ENCODE data around the gene TSHZ2. TPM values are rescaled to one million over a fixed set of nuclear protein-coding genes. Genes with fewer than 3 reads are reported as not detected.

The TSHZ2 gene
- total and polyA plus RNA-seq, 2 donors (not counting 1 experiment from before 2014, with no cell fraction given) = 1.00 to 5.7 TPM

DNA sequence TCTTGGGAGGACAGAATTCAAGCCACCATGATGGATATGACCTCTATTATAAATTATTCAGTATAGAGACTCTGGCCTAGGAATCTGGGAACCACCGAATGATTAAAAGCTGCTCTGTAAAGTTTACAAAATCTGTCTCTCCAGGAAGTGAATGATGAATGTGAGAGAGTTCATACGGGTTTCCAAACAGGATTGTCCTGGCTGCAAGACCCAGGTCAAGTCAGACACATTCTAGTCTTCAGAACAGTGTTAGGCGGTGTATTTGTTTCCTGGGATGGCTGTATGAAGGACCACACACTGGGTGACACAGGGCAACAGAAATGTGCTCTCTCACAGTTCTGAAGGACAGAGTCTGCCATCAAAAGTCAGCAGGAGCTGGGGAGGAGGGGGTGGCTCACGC, 399.1 kb downstream of the TSHZ2 start:
- Histone ChIP-seq H2AFZ (ENCODE audit: insufficient read depth, low read depth, low read length, poor library complexity, severe bottlenecking) (no peak overlapping the region), H3K27me3 (replicated peaks in 1 of 4; ENCODE audit: control extremely low read depth in 1 of 4, control insufficient read depth in 3 of 4, insufficient read depth in 4 of 4, low read length in 3 of 4) (no peaks in the 10 kb centered on the region), H3K79me2 (ENCODE audit: control insufficient read depth, insufficient read depth, low read length) (no peaks in the 10 kb centered on the region), H3K27ac (ENCODE audit: low read length in 2 of 2) (no peak overlapping the region), H3K36me3 (replicated peaks in 1 of 2; ENCODE audit: control extremely low read depth in 1 of 2, control insufficient read depth in 1 of 2, extremely low read depth in 1 of 2, insufficient read depth in 2 of 2, low read length in 1 of 2) (no peaks in the 10 kb centered on the region), H3K4me1 (ENCODE audit: control insufficient read depth in 2 of 2, insufficient read depth in 2 of 2, low read length in 2 of 2) (no peaks in the 10 kb centered on the region), H3K9me3 (ENCODE audit: control extremely low read depth in 1 of 3, control insufficient read depth in 2 of 3, insufficient read depth in 1 of 3, low read length in 2 of 3) (no peaks in the 10 kb centered on the region), H3K4me3 (ENCODE audit: control extremely low read depth in 1 of 5, extremely low read depth in 1 of 5, insufficient read depth in 1 of 5, low read depth in 2 of 5, low read length in 4 of 5) (no peak overlapping the region), H3K4me2 (replicated peaks; ENCODE audit: low read depth, low read length, poor library complexity, severe bottlenecking) (no peak overlapping the region), H3K9ac (ENCODE audit: low read length) (no peak overlapping the region), H4K20me1 (ENCODE audit: control insufficient read depth, insufficient read depth, low read length, poor library complexity, severe bottlenecking) (no peaks in the 10 kb centered on the region)
- ChIA-PET CTCF (no interaction called here), POLR2A (no interaction called here)
- no peaks in the 10 kb centered on the region for H3K9me3 Mint-ChIP-seq (ENCODE audit: insufficient read depth)
- 81% methylated on average over 4 of the region's 4 CpGs for WGBS (ENCODE audit: insufficient coverage)
- no peak overlapping the region for H3K27ac Mint-ChIP-seq
- H3K4me1 Mint-ChIP-seq = no peaks in the 10 kb centered on the region
- DNase-seq (no peak), ATAC-seq (ENCODE audit: low read depth) (no peak)
- intact Hi-C loops (cut with micrococcal nuclease) = no loop called here
- no peak overlapping the region for H3K4me3 Mint-ChIP-seq
- no peak for TF ChIP-seq EZH2 (IDR thresholded peaks at IDR 0.05; ENCODE audit: borderline replicate concordance, insufficient read depth, low read depth, low read length, poor library complexity, severe bottlenecking)
- H3K27me3 Mint-ChIP-seq = peaks cover 17% of the 10 kb centered on the region

DNA sequence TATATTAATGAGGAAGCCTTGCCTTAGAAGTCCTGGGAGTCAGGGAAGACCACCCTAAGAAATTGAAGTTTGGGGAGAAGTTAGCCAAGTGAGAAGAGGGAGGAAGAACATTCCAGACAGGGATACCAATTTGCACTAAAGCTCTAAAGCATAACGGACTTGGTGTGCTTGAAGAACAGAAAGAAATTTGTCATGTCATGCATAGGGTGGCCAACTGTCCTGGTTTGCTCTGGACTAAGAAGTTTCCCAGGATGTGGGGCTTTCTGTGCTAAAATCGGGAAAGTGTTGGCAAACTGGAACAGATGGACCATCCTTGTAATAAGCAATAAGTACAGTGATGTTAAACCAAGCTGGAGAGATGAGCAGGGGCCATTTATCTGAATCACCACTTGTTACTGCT, 403.9 kb downstream of the TSHZ2 start:
- WGBS (ENCODE audit: insufficient coverage) = 89% methylated on average over 1 of the region's 2 CpGs

More for the DNA sequence above, 403.9 kb downstream of the TSHZ2 start:
- Histone ChIP-seq H4K20me1 (ENCODE audit: control insufficient read depth, insufficient read depth, low read length, poor library complexity, severe bottlenecking) (no peaks in the 10 kb centered on the region), H3K4me2 (replicated peaks; ENCODE audit: low read depth, low read length, poor library complexity, severe bottlenecking) (no peak overlapping the region), H3K9me3 (ENCODE audit: control extremely low read depth in 1 of 3, control insufficient read depth in 2 of 3, insufficient read depth in 1 of 3, low read length in 2 of 3) (no peaks in the 10 kb centered on the region), H3K27ac (ENCODE audit: low read length in 2 of 2) (no peak overlapping the region), H3K4me1 (ENCODE audit: control insufficient read depth in 2 of 2, insufficient read depth in 2 of 2, low read length in 2 of 2) (no peaks in the 10 kb centered on the region), H3K36me3 (replicated peaks in 1 of 2; ENCODE audit: control extremely low read depth in 1 of 2, control insufficient read depth in 1 of 2, extremely low read depth in 1 of 2, insufficient read depth in 2 of 2, low read length in 1 of 2) (no peaks in the 10 kb centered on the region), H2AFZ (ENCODE audit: insufficient read depth, low read depth, low read length, poor library complexity, severe bottlenecking) (no peak overlapping the region), H3K79me2 (ENCODE audit: control insufficient read depth, insufficient read depth, low read length) (no peaks in the 10 kb centered on the region), H3K27me3 (replicated peaks in 1 of 4; ENCODE audit: control extremely low read depth in 1 of 4, control insufficient read depth in 3 of 4, insufficient read depth in 4 of 4, low read length in 3 of 4) (no peaks in the 10 kb centered on the region), H3K9ac (ENCODE audit: low read length) (no peak overlapping the region), H3K4me3 (ENCODE audit: control extremely low read depth in 1 of 5, extremely low read depth in 1 of 5, insufficient read depth in 1 of 5, low read depth in 2 of 5, low read length in 4 of 5) (no peak overlapping the region)
- Mint-ChIP-seq H3K4me1 (no peaks in the 10 kb centered on the region), H3K9me3 (ENCODE audit: insufficient read depth) (no peaks in the 10 kb centered on the region), H3K27ac (no peak overlapping the region), H3K4me3 (no peak overlapping the region), H3K27me3 (peaks cover 5% of the 10 kb centered on the region)
- no peak for DNase-seq
- ChIA-PET POLR2A (no interaction called here), CTCF (no interaction called here)
- intact Hi-C loops (cut with micrococcal nuclease) = no loop called here
- no peak for ATAC-seq (ENCODE audit: low read depth)
- no peak for TF ChIP-seq EZH2 (IDR thresholded peaks at IDR 0.05; ENCODE audit: borderline replicate concordance, insufficient read depth, low read depth, low read length, poor library complexity, severe bottlenecking)
- TF ChIP-seq, protein P1, sequence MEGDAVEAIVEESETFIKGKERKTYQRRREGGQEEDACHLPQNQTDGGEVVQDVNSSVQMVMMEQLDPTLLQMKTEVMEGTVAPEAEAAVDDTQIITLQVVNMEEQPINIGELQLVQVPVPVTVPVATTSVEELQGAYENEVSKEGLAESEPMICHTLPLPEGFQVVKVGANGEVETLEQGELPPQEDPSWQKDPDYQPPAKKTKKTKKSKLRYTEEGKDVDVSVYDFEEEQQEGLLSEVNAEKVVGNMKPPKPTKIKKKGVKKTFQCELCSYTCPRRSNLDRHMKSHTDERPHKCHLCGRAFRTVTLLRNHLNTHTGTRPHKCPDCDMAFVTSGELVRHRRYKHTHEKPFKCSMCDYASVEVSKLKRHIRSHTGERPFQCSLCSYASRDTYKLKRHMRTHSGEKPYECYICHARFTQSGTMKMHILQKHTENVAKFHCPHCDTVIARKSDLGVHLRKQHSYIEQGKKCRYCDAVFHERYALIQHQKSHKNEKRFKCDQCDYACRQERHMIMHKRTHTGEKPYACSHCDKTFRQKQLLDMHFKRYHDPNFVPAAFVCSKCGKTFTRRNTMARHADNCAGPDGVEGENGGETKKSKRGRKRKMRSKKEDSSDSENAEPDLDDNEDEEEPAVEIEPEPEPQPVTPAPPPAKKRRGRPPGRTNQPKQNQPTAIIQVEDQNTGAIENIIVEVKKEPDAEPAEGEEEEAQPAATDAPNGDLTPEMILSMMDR (IDR thresholded peaks at IDR 0.05) = no peak
